HepG2 (cell line): ENCODE results near the gene EGR1. TPM values are rescaled to one million over a fixed set of nuclear protein-coding genes. Genes with fewer than 3 reads are reported as not detected.

ENCODE experiments used
- ARNT2 ChIP-seq: sonication (generic); formaldehyde crosslinking; IDR thresholded peaks from 2 replicates; pipeline ENCODE4 v1.8.0; 2022; ENCODE audit warnings: mild to moderate bottlenecking, low read depth, missing genetic modification reagents, moderate library complexity
- DDIT3 ChIP-seq: sonication (generic); formaldehyde crosslinking; IDR thresholded peaks from 2 replicates; pipeline ENCODE4 v1.4.0; 2020; ENCODE audit warnings: mild to moderate bottlenecking, missing genetic modification reagents
- DMAP1 ChIP-seq: IDR thresholded peaks from 2 replicates; pipeline ENCODE4 v1.6.1; 2016
- GATAD2A ChIP-seq: IDR thresholded peaks from 2 replicates; pipeline ENCODE4 v1.6.1; 2016
- IRF2 ChIP-seq: IDR thresholded peaks from 2 replicates; pipeline ENCODE4 v1.6.1; 2018; ENCODE audit warnings: missing genetic modification reagents, missing compliant biosample characterization
- JDP2 ChIP-seq: sonication (generic); formaldehyde crosslinking; IDR thresholded peaks from 2 replicates; pipeline ENCODE4 v1.8.1; 2022; ENCODE audit warnings: missing genetic modification reagents, borderline replicate concordance
- JUN ChIP-seq: sonication (generic); formaldehyde crosslinking; IDR thresholded peaks from 2 replicates; pipeline ENCODE4 v1.4.0; 2020; ENCODE audit warnings: mild to moderate bottlenecking, missing genetic modification reagents
- MLXIP ChIP-seq: sonication (generic); formaldehyde crosslinking; IDR thresholded peaks from 2 replicates; pipeline ENCODE4 v1.9.0; 2021; ENCODE audit warnings: missing genetic modification reagents, borderline replicate concordance
- MXI1 ChIP-seq: IDR thresholded peaks from 3 replicates; pipeline ENCODE4 v1.6.1; 2012; ENCODE audit warnings: low read depth, low read length, inconsistent platforms, borderline replicate concordance
- RBM39 ChIP-seq: fragments of 200-400 bp; formaldehyde crosslinking; IDR thresholded peaks from one replicate; pipeline ENCODE4 v1.6.1; 2018; ENCODE audit warnings: antibody characterized with exemption, mild to moderate bottlenecking, low read depth, low read length; ENCODE audit not compliant: poor library complexity, severe bottlenecking
- REPIN1 ChIP-seq: sonication (generic); formaldehyde crosslinking; IDR thresholded peaks from 2 replicates; pipeline ENCODE4 v1.8.0; 2022; ENCODE audit warnings: missing genetic modification reagents, low read depth, mild to moderate bottlenecking, borderline replicate concordance
- RFXANK ChIP-seq: IDR thresholded peaks from 2 replicates; pipeline ENCODE4 v1.6.1; 2016
- SALL2 ChIP-seq: sonication (generic); formaldehyde crosslinking; IDR thresholded peaks from 2 replicates; pipeline ENCODE4 v1.8.1; 2023; ENCODE audit warnings: mild to moderate bottlenecking, missing genetic modification reagents, inconsistent platforms
- SMC3 ChIP-seq: IDR thresholded peaks from 2 replicates; pipeline ENCODE4 v1.6.1; 2011; ENCODE audit warnings: low read length, improper control_type of control experiment
- SP2 ChIP-seq: sonication (generic); formaldehyde crosslinking; IDR thresholded peaks from 2 replicates; pipeline ENCODE4 v1.5.1; 2020; ENCODE audit warnings: mild to moderate bottlenecking, missing genetic modification reagents
- TAF1 ChIP-seq: sonication (generic); formaldehyde crosslinking; IDR thresholded peaks from 2 replicates; pipeline ENCODE4 v1.4.0; 2020; ENCODE audit warnings: missing genetic modification reagents
- ZBTB34 ChIP-seq: sonication (generic); formaldehyde crosslinking; IDR thresholded peaks from 2 replicates; pipeline ENCODE4 v1.8.0; 2022; ENCODE audit warnings: mild to moderate bottlenecking, missing genetic modification reagents
- ZHX1 ChIP-seq: sonication (generic); formaldehyde crosslinking; IDR thresholded peaks from 2 replicates; pipeline ENCODE4 v1.8.1; 2022; ENCODE audit warnings: low read depth, mild to moderate bottlenecking, missing genetic modification reagents
- ZNF10 ChIP-seq: sonication (generic); formaldehyde crosslinking; IDR thresholded peaks from 2 replicates; pipeline ENCODE4 v1.4.0; 2020; ENCODE audit warnings: mild to moderate bottlenecking, low read depth, missing genetic modification reagents, borderline replicate concordance
- ZNF143 ChIP-seq: sonication (generic); formaldehyde crosslinking; IDR thresholded peaks from 2 replicates; pipeline ENCODE4 v1.4.0; 2020; ENCODE audit warnings: missing genetic modification reagents
- ZNF432 ChIP-seq: sonication (generic); formaldehyde crosslinking; IDR thresholded peaks from 2 replicates; pipeline ENCODE4 v1.5.0; 2020; ENCODE audit warnings: missing genetic modification reagents, mild to moderate bottlenecking, borderline replicate concordance
- ZNF639 ChIP-seq: conservative IDR thresholded peaks from 2 replicates; pipeline ENCODE4 v1.6.1; 2018; ENCODE audit warnings: missing genetic modification reagents
- ZNF777 ChIP-seq: sonication (generic); formaldehyde crosslinking; IDR thresholded peaks from 2 replicates; pipeline ENCODE4 v1.4.0; 2020; ENCODE audit warnings: missing genetic modification reagents
- polyA plus RNA-seq, 8 experiments: library from polyadenylated mRNA; depleted of rRNA in 3 of 8; stranded (reverse) in 7 of 8; unstranded in 1 of 8; fragments of >200 nt; fragmentation: Illumina TruSeq in 4 of 8; extraction: Trizol in 4 of 8; gene quantifications; 2 replicates each; pipeline versions ENCODE4 v1.2.1 to v1.2.3, GENCODE V29; 2011 to 2016; ENCODE audit warnings: low read depth in 4 of 8, missing spikeins in 1 of 8, mixed read lengths in 1 of 8; ENCODE audit not compliant: insufficient read depth in 1 of 8
- total RNA-seq, 5 experiments: library from RNA; depleted of rRNA; stranded (reverse); fragments of >200 nt; fragmentation: Illumina TruSeq; extraction: Trizol; gene quantifications; 2 replicates each; pipeline ENCODE4 v1.2.3, GENCODE V29; 2016; ENCODE audit warnings: low read depth in 1 of 5

Gene EGR1
- total and polyA plus RNA-seq, 2 of the 13 experiments (the other 11 are each of a cell fraction or from before 2014, with no cell fraction given), result 4.1 to 4.5 TPM

GRCh38 chr5:138449501-138450239 lies 15.6 kb upstream of the EGR1 start (continued):
- TF ChIP-seq ZBTB34 (CRISPR knock-in tag), result no peak
- TF ChIP-seq ZNF639 (CRISPR knock-in tag), result no peak
- TF ChIP-seq ARNT2 (CRISPR knock-in tag), result 0 out of 2 replicates have a peak, but pooled peaks have one; percentile 25
- TF ChIP-seq DMAP1 (CRISPR knock-in tag), result no peak
- no peak for TF ChIP-seq ZNF143 (CRISPR knock-in tag)
- TF ChIP-seq ZNF10, result no peak
- peak; percentile 32; the same call in 1 of the 2 replicates for TF ChIP-seq SMC3
- TF ChIP-seq IRF2, result no peak
- TF ChIP-seq ZNF777, result no peak
- TF ChIP-seq RBM39, result no peak
- no peak for TF ChIP-seq DDIT3 (CRISPR knock-in tag)
- no peak for TF ChIP-seq JDP2 (CRISPR knock-in tag)
- peak; percentile 49; the same call in 1 of the 2 replicates for TF ChIP-seq REPIN1 (CRISPR knock-in tag)
- TF ChIP-seq SALL2 (CRISPR knock-in tag), result peak; percentile 79
- TF ChIP-seq ZHX1, result no peak
- no peak for TF ChIP-seq RFXANK (CRISPR knock-in tag)
- peak; percentile 38; the same call in 1 of the 2 replicates for TF ChIP-seq GATAD2A (CRISPR knock-in tag)
- no peak for TF ChIP-seq MXI1
- no peak for TF ChIP-seq JUN (CRISPR knock-in tag)
- TF ChIP-seq TAF1, result no peak
- TF ChIP-seq SP2 (CRISPR knock-in tag), result no peak
- no peak for TF ChIP-seq MLXIP
- TF ChIP-seq ZNF432, result no peak
